ENCODE results near the gene RAMP2. TPM values are rescaled to one million over a fixed set of nuclear protein-coding genes. Genes with fewer than 3 reads are reported as not detected.

Gene RAMP2
- total RNA-seq, 1 donor from 2014 or later, result 1.6 TPM

DNA sequence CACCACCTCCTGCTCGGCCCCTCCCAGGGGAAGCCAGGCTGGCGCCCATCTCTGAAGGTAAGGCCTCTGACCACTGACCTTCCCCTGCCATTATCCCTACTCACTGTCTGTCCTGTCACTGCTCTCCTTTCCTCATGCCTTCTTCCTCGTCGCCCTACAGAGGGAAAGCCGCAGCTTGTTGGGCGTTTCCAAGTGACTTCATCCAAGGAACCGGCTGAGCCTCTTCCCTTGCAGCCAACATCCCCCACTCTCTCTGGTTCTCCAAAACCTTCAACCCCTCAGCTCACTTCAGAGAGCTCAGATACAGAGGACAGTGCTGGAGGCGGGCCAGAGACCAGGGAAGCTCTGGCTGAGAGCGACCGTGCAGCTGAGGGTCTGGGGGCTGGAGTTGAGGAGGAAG lies 34.4 kb downstream of the RAMP2 start:
- peaks cover 7% of the 10 kb centered on the region for H3K27me3 Mint-ChIP-seq (ENCODE audit: unreplicated experiment)
- TF ChIP-seq, protein P1, sequence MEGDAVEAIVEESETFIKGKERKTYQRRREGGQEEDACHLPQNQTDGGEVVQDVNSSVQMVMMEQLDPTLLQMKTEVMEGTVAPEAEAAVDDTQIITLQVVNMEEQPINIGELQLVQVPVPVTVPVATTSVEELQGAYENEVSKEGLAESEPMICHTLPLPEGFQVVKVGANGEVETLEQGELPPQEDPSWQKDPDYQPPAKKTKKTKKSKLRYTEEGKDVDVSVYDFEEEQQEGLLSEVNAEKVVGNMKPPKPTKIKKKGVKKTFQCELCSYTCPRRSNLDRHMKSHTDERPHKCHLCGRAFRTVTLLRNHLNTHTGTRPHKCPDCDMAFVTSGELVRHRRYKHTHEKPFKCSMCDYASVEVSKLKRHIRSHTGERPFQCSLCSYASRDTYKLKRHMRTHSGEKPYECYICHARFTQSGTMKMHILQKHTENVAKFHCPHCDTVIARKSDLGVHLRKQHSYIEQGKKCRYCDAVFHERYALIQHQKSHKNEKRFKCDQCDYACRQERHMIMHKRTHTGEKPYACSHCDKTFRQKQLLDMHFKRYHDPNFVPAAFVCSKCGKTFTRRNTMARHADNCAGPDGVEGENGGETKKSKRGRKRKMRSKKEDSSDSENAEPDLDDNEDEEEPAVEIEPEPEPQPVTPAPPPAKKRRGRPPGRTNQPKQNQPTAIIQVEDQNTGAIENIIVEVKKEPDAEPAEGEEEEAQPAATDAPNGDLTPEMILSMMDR (IDR thresholded peaks at IDR 0.05), result no peak
- peak overlapping the region; percentile 32 for H3K4me3 Mint-ChIP-seq (ENCODE audit: unreplicated experiment)

DNA sequence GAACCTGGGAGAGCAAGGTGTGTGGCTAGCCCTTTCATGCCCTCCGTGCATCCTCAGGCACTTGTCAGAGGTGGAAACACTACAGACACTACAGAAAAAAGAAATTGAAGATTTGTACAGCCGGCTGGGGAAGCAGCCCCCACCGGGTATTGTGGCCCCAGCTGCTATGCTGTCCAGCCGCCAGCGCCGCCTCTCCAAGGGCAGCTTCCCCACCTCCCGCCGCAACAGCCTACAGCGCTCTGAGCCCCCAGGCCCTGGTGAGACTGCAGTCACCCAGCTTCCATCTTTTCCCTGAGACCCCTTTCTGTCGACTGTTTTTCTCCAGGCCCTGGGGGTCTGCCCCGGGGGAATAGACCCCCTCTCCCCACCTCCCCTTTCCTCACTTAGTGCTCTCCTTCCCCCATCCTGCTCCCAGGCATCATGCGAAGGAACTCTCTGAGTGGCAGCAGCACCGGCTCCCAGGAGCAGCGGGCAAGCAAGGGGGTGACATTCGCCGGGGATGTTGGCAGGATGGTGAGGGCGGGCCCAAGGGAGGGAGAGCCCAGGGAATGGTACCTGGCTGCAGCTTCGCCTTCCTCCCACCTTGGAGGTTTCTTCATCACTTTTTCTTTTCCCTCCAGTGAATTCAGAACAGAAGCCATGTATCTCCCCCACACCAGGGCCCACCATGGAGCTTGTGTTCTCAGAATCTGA lies 35.2 kb downstream of the RAMP2 start:
- no peak overlapping the region for H3K27ac Mint-ChIP-seq (ENCODE audit: unreplicated experiment)
- no peak for DNase-seq (ENCODE audit: extremely low spot score, unreplicated experiment)

More for the DNA sequence above, 34.4 kb downstream of the RAMP2 start:
- Mint-ChIP-seq H3K9me3 (ENCODE audit: unreplicated experiment) (no peaks in the 10 kb centered on the region), H3K36me3 (ENCODE audit: unreplicated experiment) (peaks cover 11% of the 10 kb centered on the region), H3K27ac (ENCODE audit: unreplicated experiment) (no peak overlapping the region), H3K4me1 (ENCODE audit: unreplicated experiment) (peaks cover 25% of the 10 kb centered on the region)
- DNase-seq (ENCODE audit: extremely low spot score, unreplicated experiment), result no peak

DNA sequence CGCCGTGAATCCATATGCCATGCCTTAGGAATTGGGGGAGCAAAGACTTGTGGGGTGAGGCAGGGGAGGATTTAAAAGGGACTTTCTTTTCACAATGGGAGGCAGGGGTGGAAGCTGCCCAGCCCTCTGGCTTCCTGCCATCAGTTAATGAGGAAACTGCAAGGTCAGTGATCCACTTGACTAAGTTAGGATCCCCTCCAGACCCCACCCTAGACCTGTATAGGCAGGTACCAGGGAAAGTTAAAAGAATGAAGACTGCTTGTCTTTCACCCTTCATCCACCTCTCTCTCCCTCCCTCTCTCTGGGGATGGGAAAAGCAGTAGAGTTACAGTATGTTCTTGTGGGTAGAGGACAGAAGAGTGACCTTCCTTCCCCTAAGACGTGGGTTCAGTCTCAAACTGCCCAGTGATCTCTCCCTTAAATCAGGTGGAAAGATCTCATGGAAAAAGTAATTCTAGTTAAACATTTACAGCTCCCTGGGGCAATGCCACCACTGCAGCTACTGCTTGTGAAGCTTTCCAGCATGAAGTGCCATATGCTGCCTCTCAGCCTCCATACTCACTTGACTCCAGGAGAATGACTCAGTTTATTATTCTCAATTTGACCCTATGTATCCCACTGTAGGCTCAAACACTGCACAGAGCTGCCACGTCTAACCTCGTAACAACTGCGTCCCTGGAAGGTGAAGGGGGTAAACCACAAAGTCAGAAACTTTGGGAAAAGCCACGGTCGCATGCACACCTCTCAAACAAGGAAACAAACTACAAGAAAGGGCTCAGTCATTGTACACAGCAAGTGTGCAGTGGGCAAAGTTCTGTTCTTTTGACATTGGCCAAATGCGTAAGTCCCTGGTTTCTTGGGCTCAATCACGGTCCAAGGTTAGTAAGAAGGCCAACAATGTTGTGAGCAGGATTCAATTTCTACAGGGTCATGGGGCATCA lies 36.3 kb downstream of the RAMP2 start:
- Mint-ChIP-seq H3K4me3 (ENCODE audit: unreplicated experiment) (peak overlapping the region; percentile 92), H3K9me3 (ENCODE audit: unreplicated experiment) (no peaks in the 10 kb centered on the region), H3K27ac (ENCODE audit: unreplicated experiment) (no peak overlapping the region), H3K36me3 (ENCODE audit: unreplicated experiment) (peaks cover 11% of the 10 kb centered on the region), H3K4me1 (ENCODE audit: unreplicated experiment) (peaks cover 25% of the 10 kb centered on the region), H3K27me3 (ENCODE audit: unreplicated experiment) (peaks cover 15% of the 10 kb centered on the region)
- no peak for DNase-seq (ENCODE audit: extremely low spot score, unreplicated experiment)
- TF ChIP-seq, protein P1 (IDR thresholded peaks at IDR 0.05), result no peak

More for the DNA sequence above, 35.2 kb downstream of the RAMP2 start:
- peaks cover 25% of the 10 kb centered on the region for H3K4me1 Mint-ChIP-seq (ENCODE audit: unreplicated experiment)
- TF ChIP-seq, protein P1 (IDR thresholded peaks at IDR 0.05), result no peak
- peak overlapping the region; percentile 92 for H3K4me3 Mint-ChIP-seq (ENCODE audit: unreplicated experiment)
- H3K9me3 Mint-ChIP-seq (ENCODE audit: unreplicated experiment), result no peaks in the 10 kb centered on the region
- H3K27me3 Mint-ChIP-seq (ENCODE audit: unreplicated experiment), result peaks cover 10% of the 10 kb centered on the region
- peaks cover 11% of the 10 kb centered on the region for H3K36me3 Mint-ChIP-seq (ENCODE audit: unreplicated experiment)

DNA sequence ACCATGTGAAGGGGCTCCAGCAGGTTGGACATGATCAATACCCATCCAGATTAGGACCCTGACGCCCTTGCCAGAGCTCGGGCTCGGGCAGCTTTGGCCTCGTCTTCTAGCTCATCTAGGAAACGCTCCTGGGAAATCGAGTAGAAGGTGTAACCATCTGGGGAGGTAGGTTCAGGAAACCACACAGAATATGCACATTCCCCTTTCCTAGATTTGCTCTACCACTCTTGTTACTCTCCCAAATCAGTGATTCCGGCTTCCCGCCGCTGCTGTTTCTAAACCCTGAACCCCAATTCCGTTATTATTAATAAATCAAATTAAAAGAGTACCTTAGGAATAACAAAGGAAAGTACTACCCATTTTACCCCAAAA lies 37.0 kb downstream of the RAMP2 start:
- Mint-ChIP-seq H3K4me1 (ENCODE audit: unreplicated experiment) (peaks cover 29% of the 10 kb centered on the region), H3K36me3 (ENCODE audit: unreplicated experiment) (peaks cover 11% of the 10 kb centered on the region), H3K9me3 (ENCODE audit: unreplicated experiment) (no peaks in the 10 kb centered on the region), H3K4me3 (ENCODE audit: unreplicated experiment) (peak overlapping the region; percentile 92), H3K27ac (ENCODE audit: unreplicated experiment) (peak overlapping the region; percentile 90), H3K27me3 (ENCODE audit: unreplicated experiment) (peaks cover 18% of the 10 kb centered on the region)
- TF ChIP-seq, protein P1 (IDR thresholded peaks at IDR 0.05), result no peak
- no peak for DNase-seq (ENCODE audit: extremely low spot score, unreplicated experiment)

All from osteocyte (in vitro differentiated cells).